ENCODE measurements around the gene OR2T35.

The OR2T35 gene

GRCh38 chr1:248625971-248626370 is 19.1 kb downstream of the OR2T35 start:
- DNase-seq, result no peak

GRCh38 chr1:248625166-248625565 is 19.9 kb downstream of the OR2T35 start:
- DNase-seq, result no peak

- no peak for DNase-seq
Observed at GRCh38 chr1:248622570-248623001, 22.5 kb downstream of the OR2T35 start.

GRCh38 chr1:248621770-248622169 is 23.3 kb downstream of the OR2T35 start:
- no peak for DNase-seq

GRCh38 chr1:248618878-248619277 is 26.2 kb downstream of the OR2T35 start:
- no peak for DNase-seq

GRCh38 chr1:248618119-248618518 is 27.0 kb downstream of the OR2T35 start:
- no peak for DNase-seq

- DNase-seq, result no peak
Observed at GRCh38 chr1:248613742-248614141, 31.3 kb downstream of the OR2T35 start.

GRCh38 chr1:248611883-248612414 is 33.1 kb downstream of the OR2T35 start:
- no peak for DNase-seq

- DNase-seq, result no peak
Observed at GRCh38 chr1:248610301-248610700, 34.8 kb downstream of the OR2T35 start.

- DNase-seq, result no peak
Observed at GRCh38 chr1:248599396-248599795, 45.7 kb downstream of the OR2T35 start.

GRCh38 chr1:248597589-248597988 is 47.5 kb downstream of the OR2T35 start, which contains the start of gene OR2T10:
TSS of gene OR2T10 (minus strand) at chr1:248597700. CDS start at chr1:248593768, 3,932 bp downstream.
- no peak for DNase-seq

- DNase-seq, result no peak
Observed at GRCh38 chr1:248596615-248597014, 48.5 kb downstream of the OR2T35 start.

- DNase-seq, result no peak
Observed at GRCh38 chr1:248593226-248593625, 51.9 kb downstream of the OR2T35 start.

- DNase-seq, result no peak
Observed at GRCh38 chr1:248592655-248593054, 52.4 kb downstream of the OR2T35 start.

- DNase-seq, result no peak
Observed at GRCh38 chr1:248590055-248590454, 55.0 kb downstream of the OR2T35 start.

- no peak for DNase-seq
Observed at GRCh38 chr1:248589334-248589733, 55.7 kb downstream of the OR2T35 start.

All from NCI-H510A (cell line).